Heart left ventricle (tissue), 16 donors: ENCODE measurements around the gene MPHOSPH8. TPM values are rescaled to one million over a fixed set of nuclear protein-coding genes. Genes with fewer than 3 reads are reported as not detected.

ENCODE experiments used
- ATAC-seq, 4 donors: fragments of 200-7000 bp; cut with Tn5 transposase; one replicate each; pipeline ENCODE4 v1.9.1; 2020 to 2022; ENCODE audit warnings: moderate library complexity in 4 of 4, mild to moderate bottlenecking in 3 of 4, moderate number of reproducible peaks in 1 of 4
- DNase-seq, 5 donors: peaks; one replicate each; pipeline ENCODE4 v3.0.0-alpha.2; 2020
- H3K27ac ChIP-seq, 12 donors: fragments of 200-600 bp; sonication (generic) in 4 of 12; one replicate each; pipeline versions ENCODE4 v1.5.0 to v1.8.0; 2016 to 2022; ENCODE audit warnings: mild to moderate bottlenecking in 2 of 12
- H3K27me3 ChIP-seq, 9 donors: fragments of 200-600 bp; sonication (generic) in 2 of 9; one replicate each; pipeline versions ENCODE4 v1.5.1 to v1.8.0; 2016 to 2022; ENCODE audit warnings: mild to moderate bottlenecking in 3 of 9
- H3K36me3 ChIP-seq, 9 donors: fragments of 200-600 bp; sonication (generic) in 2 of 9; one replicate each; pipeline versions ENCODE4 v1.5.0 to v1.8.0; 2018 to 2022; ENCODE audit warnings: mild to moderate bottlenecking in 2 of 9
- H3K4me1 ChIP-seq, 12 donors: fragments of 200-600 bp; sonication (generic) in 4 of 12; one replicate each; pipeline versions ENCODE4 v1.5.0 to v1.8.0; 2016 to 2022; ENCODE audit warnings: mild to moderate bottlenecking in 3 of 12
- H3K4me3 ChIP-seq, 12 donors: fragments of 200-600 bp; sonication (generic) in 4 of 12; one replicate each; pipeline versions ENCODE4 v1.5.0 to v1.8.0; 2017 to 2022; ENCODE audit warnings: mild to moderate bottlenecking in 9 of 12, moderate library complexity in 4 of 12
- H3K9me3 ChIP-seq, 12 donors: fragments of 200-600 bp; sonication (generic) in 4 of 12; one replicate each; pipeline versions ENCODE4 v1.5.0 to v1.8.0; 2016 to 2022; ENCODE audit warnings: mild to moderate bottlenecking in 1 of 12
- POLR2A ChIP-seq, 2 donors: fragments of 450-650 bp; IDR thresholded peaks; one replicate each; pipeline ENCODE4 v1.6.1; 2017; ENCODE audit warnings: antibody characterized with exemption in 2 of 2, mild to moderate bottlenecking in 2 of 2, moderate library complexity in 2 of 2
- WGBS, 4 donors: extraction: QIAGEN DNeasy Blood & Tissue Kit in 2 of 4; methylation state at CpG; one replicate each; pipeline versions ENCODE4 v1.1.5 to v1.1.7; 2013 to 2018; 5-methylcytosine and 5-hydroxymethylcytosine counted together
- intact Hi-C, 10 donors: fragments of 100-400 bp; cut with DNase I; formaldehyde crosslinking; loops; one replicate each; pipeline versions ENCODE4 v1.11.1 to v1.14.2; 2022
- polyA plus RNA-seq, 2 donors: library from polyadenylated mRNA; stranded (reverse); fragments of 200-250 nt; gene quantifications; one replicate each; pipeline ENCODE4 v1.2.3, GENCODE V29; 2013
- total RNA-seq, 9 donors: library from RNA; depleted of rRNA in 2 of 9; stranded (reverse); fragments of >200 nt in 2 of 9; fragmentation: NEBNext Ultra II Directional in 3 of 9; extraction: Animal tissue kit (Norgen Biotek cat#: 25700) in 3 of 9; gene quantifications; one replicate each; pipeline versions ENCODE4 v1.1.0 to v1.2.4, GENCODE V29; 2016 to 2023
- TF ChIP-seq, protein P1 (sequence below), 12 donors: fragments of 200-600 bp; sonication (generic) in 4 of 12; IDR thresholded peaks; one replicate each; pipeline versions ENCODE4 v1.5.0 to v1.8.0; 2018 to 2022; ENCODE audit warnings: antibody characterized with exemption in 12 of 12, mild to moderate bottlenecking in 5 of 12
- donor health status: ischemic (EF 13 %, LVEDD 7.1; RV severe dilation, severe dysfunction).
- donor health status: healthy with polysubstance abuse.
- donor health status: DM: no; HTN: yes; CAD: no.
- donor health status: DM: no; HTN: no; CAD: no.
- donor health status: ischemic (EF 25% LVEDD 6.9; RV normal size, moderate dysfunction).
- donor health status: ischemic (EF 25% LVEDD 5.7; RV mildly dilated, moderate dysfunction).
- donor health status: healthy.
- donor health status: DM: yes; HTN: yes; CAD: no.
- donor health status: ischemic (EF 35%, LVEDD 5.7; RV mildly dilated, moderate dysfunction).
- donor health status: nonischemic (EF 11% LVEDD 7.7; RV severe dilation, severe dysfunction).
- donor health status: DM: yes; HTN: yes; CAD: no.
- donor health status: PGD.
- donor health status: ischemic (EF 29% LVEDD 5.4; RV normal size, mild dysfunction).
- donor health status: nonischemic (EF 23%, LVEDD 6.1; RV moderate dilation, normal function).

Gene MPHOSPH8
- total and polyA plus RNA-seq, 11 donors, result 15.2 to 39.3 (median 26.1) TPM

DNA sequence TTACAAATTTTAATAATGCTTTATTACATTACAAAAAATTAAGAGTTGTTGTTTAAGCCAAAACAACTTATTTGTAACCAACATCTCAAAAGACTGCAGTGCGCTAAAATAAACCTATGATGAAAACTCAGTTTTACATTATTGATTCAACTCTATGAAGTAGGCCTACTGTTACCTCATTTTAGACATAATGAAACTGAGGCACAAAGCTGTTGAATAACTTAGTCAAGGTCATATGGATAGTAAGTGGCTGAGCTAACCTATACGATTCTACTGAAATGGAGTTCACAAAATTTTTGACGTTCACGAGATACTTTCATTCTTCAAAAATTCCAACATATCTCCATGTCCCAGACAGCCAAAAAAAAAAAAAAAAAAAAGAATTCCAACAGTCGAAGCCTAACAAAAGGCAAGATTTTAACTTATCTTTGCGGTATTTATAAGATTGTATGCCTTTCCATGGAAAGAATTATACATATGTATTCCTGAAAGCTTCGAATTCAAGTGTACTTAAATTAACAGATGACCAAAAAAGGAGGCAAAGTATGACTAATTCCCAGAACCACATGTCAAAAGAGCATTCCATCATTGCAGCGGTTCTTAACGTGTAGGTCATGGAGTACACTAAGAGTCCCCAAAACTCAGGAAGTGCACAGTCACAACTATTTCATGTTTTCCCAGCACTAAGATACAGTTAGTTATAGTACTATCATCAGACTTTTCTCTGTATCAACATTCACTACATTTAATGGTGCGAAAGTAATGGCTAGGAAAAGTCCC lies 79.9 kb downstream of the MPHOSPH8 start:
- no peak for ATAC-seq
- H3K27ac ChIP-seq, result no peak overlapping the region
- DNase-seq, result no peak
- no peak overlapping the region for H3K4me3 ChIP-seq
- no peak for TF ChIP-seq POLR2A (IDR thresholded peaks at IDR 0.05)
- TF ChIP-seq, protein P1, sequence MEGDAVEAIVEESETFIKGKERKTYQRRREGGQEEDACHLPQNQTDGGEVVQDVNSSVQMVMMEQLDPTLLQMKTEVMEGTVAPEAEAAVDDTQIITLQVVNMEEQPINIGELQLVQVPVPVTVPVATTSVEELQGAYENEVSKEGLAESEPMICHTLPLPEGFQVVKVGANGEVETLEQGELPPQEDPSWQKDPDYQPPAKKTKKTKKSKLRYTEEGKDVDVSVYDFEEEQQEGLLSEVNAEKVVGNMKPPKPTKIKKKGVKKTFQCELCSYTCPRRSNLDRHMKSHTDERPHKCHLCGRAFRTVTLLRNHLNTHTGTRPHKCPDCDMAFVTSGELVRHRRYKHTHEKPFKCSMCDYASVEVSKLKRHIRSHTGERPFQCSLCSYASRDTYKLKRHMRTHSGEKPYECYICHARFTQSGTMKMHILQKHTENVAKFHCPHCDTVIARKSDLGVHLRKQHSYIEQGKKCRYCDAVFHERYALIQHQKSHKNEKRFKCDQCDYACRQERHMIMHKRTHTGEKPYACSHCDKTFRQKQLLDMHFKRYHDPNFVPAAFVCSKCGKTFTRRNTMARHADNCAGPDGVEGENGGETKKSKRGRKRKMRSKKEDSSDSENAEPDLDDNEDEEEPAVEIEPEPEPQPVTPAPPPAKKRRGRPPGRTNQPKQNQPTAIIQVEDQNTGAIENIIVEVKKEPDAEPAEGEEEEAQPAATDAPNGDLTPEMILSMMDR (IDR thresholded peaks at IDR 0.05), result no peak
- 70 to 79% (median 76%) methylated on average over 10 of the region's 10 CpGs for WGBS, 4 donors
- H3K9me3 ChIP-seq, result no peaks in the 10 kb centered on the region
- peaks cover 0 to 2% (median 0%) of the 10 kb centered on the region in 12 donors for H3K4me1 ChIP-seq
- H3K27me3 ChIP-seq, result no peaks in the 10 kb centered on the region
- peaks cover 0 to 22% (median 6%) of the 10 kb centered on the region in 9 donors for H3K36me3 ChIP-seq
- intact Hi-C loops, result no loop called here

DNA sequence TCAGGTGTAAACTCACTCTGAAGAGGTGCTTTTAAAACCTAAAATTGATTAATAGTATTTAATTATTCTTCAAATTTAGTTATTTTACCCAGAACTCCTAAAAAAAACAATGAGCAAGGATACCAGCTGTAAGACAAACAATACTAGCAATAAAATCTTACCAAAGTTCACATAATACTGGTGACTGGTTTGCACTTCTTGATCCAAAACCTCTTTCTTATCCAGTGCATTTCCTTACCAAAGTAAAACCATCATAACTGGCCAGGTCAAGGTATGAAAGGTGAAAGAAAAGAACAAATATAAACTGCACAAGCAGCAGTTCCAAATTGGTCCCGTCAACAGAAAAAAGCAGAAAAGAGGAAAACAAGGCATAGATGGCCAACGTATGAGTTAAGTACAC lies 86.6 kb downstream of the MPHOSPH8 start:
- intact Hi-C loops, result no loop called here
- no peak for ATAC-seq
- Histone ChIP-seq H3K9me3 (no peaks in the 10 kb centered on the region), H3K4me3 (no peak overlapping the region), H3K4me1 (no peaks in the 10 kb centered on the region), H3K27ac (no peak overlapping the region), H3K36me3 (peaks cover 0 to 45% (median 8%) of the 10 kb centered on the region in 9 donors), H3K27me3 (no peaks in the 10 kb centered on the region)
- 86 to 93% (median 90%) methylated on average over 2 of the region's 2 CpGs for WGBS, 4 donors
- no peak for TF ChIP-seq POLR2A (IDR thresholded peaks at IDR 0.05)
- TF ChIP-seq, protein P1 (IDR thresholded peaks at IDR 0.05), result no peak
- DNase-seq, result no peak

Other genes with a start within 250 kb of the MPHOSPH8 start
- not detected for gene TPTE2, start 72.1 kb upstream of the MPHOSPH8 start, total RNA-seq
- not detected for gene TPTE2, start 72.1 kb upstream of the MPHOSPH8 start, polyA plus RNA-seq
- 10 to 100 TPM; 21.4 to 31.5 (median 26.3) TPM for gene PSPC1, start 149.3 kb downstream of the MPHOSPH8 start, total RNA-seq
- gene PSPC1, start 149.3 kb downstream of the MPHOSPH8 start, polyA plus RNA-seq, result 10 to 100 TPM; 18.8 to 21.0 TPM
- gene ZMYM5, start 230.0 kb downstream of the MPHOSPH8 start, total RNA-seq, result 10 to 100 TPM in 1 of 9 donors, 1 to 10 TPM in 8; 5.7 to 10.2 (median 7.5) TPM
- gene ZMYM5, start 230.0 kb downstream of the MPHOSPH8 start, polyA plus RNA-seq, result 1 to 10 TPM; 5.0 to 5.9 TPM